Fibroblast of the aortic adventitia (primary cell): ENCODE measurements around the gene TM4SF1. TPM values are rescaled to one million over a fixed set of nuclear protein-coding genes. Genes with fewer than 3 reads are reported as not detected.

ENCODE experiments used
- DNase-seq: peaks from one replicate; pipeline ENCODE4 v3.0.0-alpha.2; 2010; ENCODE audit warnings: low read depth
- H3K4me3 ChIP-seq: 2 replicates; pipeline ENCODE4 v1.5.1; 2011; ENCODE audit warnings: low read depth, mild to moderate bottlenecking, control low read depth, low read length, moderate library complexity
- CTCF ChIP-seq: IDR thresholded peaks from 2 replicates; pipeline ENCODE4 v1.5.1; 2011; ENCODE audit warnings: mild to moderate bottlenecking, low read length, control low read depth, inconsistent platforms; ENCODE audit not compliant: insufficient read depth
- total RNA-seq: library from RNA; depleted of rRNA; stranded (reverse); fragments of >200 nt; gene quantifications from 2 replicates; pipeline ENCODE4 v1.2.3, GENCODE V29; 2012; ENCODE audit warnings: low replicate concordance

Gene TM4SF1
- total RNA-seq = 213 and 299 TPM in 2 replicates

GRCh38 chr3:149377408-149378364, at the start of gene TM4SF1:
Gene TM4SF1, minus strand, starts transcription at chr3:149377649. Its CDS starts 102 bp downstream, at chr3:149377547.
- peak; percentile 96 for DNase-seq
- peak within 1 kb of the TSS; percentile 77 for H3K4me3 ChIP-seq
- peak; percentile 27 for TF ChIP-seq CTCF

GRCh38 chr3:149426325-149426724, 48.9 kb upstream of the TM4SF1 start:
- TF ChIP-seq CTCF = no peak
- no peak overlapping the region for H3K4me3 ChIP-seq
- no peak for DNase-seq

GRCh38 chr3:149424918-149425317, 47.5 kb upstream of the TM4SF1 start:
- H3K4me3 ChIP-seq = no peak overlapping the region
- TF ChIP-seq CTCF = no peak
- DNase-seq = no peak

- TF ChIP-seq CTCF = no peak
- no peak overlapping the region for H3K4me3 ChIP-seq
- no peak for DNase-seq
Observed at GRCh38 chr3:149421764-149422163, 44.3 kb upstream of the TM4SF1 start.

- DNase-seq = no peak
- TF ChIP-seq CTCF = no peak
- H3K4me3 ChIP-seq = no peak overlapping the region
Observed at GRCh38 chr3:149419816-149420215, 42.4 kb upstream of the TM4SF1 start.

GRCh38 chr3:149417727-149418126, 40.3 kb upstream of the TM4SF1 start:
- no peak for DNase-seq
- no peak overlapping the region for H3K4me3 ChIP-seq
- TF ChIP-seq CTCF = no peak
